Putamen (tissue), 1 donor: ENCODE data around the gene H19.

Experiments
- DNase-seq: peaks from one replicate; pipeline ENCODE4 v3.0.0-alpha.2; 2016; ENCODE audit warnings: low spot score

The H19 gene

GRCh38 chr11:1982873-1983600 lies 14.6 kb downstream of the H19 start:
- DNase-seq, result no peak

GRCh38 chr11:1979607-1980006 lies 18.0 kb downstream of the H19 start:
- DNase-seq, result no peak

DNA sequence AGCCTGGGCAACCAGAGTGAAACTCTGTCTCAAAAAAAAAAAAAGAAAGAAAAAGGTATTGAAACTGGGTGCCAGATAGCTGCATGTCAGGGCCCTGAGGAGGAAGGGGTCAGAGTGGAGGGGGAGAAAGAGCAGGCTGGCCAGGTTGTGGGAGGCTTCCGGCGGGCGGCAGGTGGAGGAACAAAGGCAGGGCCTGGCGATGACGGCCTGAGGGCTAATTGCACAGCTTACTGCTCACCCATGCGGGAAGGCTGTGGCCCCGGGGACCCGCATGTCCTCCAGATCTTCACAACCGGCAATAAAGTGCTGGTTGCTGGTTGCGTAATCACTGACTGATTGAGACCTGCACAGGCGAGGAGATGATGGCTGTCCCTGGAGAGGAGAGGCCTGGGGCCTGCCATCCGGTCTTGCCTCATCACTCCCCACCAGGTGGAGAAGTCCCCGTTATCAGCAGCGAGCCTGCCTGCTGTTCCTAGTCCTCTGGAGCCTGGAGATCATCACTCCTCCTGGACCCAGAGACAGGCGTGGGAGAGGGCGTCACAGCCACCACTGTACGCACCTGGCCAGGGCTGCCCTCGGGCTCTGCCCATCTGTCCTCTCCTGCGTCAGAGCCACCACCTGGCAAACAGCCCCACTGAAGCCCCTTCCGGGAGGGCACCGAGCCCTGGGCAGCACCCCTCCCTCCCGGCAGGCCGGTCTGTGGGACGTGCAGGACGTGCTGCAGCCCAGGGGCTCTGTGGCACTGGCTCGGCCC lies 18.7 kb downstream of the H19 start:
- DNase-seq, result no peak

DNA sequence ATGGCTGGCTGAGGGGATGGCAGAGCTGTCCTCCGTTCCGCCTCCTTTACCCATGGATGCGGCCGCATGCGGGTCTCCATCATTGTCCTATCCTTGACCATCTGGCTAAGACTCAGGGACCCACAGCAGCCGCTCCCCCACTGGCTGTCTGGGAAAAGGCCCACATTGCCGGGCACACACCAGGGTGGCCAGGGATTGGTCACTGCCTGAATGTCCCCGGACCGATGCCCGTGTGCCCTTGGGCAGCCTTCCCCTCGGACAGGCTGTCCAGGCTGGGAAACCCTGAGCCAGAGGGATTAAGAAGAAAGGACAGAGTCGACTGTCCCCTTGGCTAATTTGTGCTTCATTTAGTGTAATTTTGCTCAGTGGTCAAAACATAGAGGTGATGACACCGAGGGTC lies 22.5 kb downstream of the H19 start:
- no peak for DNase-seq

GRCh38 chr11:1970956-1971355 lies 26.7 kb downstream of the H19 start:
- no peak for DNase-seq

DNA sequence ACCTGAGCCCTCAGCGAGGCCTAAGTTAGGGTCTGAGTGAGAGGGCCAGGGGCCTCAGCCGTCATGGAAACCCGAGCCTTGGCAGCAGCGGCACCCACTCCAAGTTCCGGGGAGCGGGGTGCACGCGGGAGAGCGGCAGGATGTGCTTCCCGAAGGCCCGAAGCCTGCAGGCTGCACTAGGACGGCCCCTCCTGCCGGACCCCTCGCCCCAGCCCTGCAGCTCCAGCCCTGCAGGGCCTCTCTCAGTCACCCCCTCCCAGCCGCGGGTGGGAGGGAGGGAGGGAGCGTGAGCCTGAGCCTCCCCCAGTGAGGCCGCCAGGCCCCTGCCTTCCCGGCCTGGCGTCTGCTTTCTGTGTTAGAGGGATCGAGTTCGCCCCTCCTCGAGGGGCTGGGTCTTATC lies 27.9 kb downstream of the H19 start:
- DNase-seq, result no peak

DNA sequence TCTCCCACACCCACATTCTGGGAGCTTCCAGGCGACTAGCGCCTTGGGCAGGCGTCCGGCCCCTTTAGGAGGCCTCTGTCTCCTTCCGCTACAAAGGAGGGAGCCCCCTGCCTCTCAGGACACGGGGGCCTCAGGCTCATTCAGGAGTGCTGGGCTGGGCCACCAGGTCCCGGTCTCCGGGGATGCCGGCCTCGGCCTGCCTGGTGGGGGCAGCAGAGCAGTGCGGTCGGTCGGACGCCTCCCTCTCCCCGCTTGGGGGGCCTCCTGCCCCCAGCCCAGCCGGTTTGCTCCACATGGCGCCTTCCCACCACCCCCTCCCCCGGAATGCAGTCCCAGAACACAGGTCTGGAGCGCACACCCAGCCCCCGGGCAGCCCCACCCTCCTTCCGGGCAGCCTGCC lies 28.6 kb downstream of the H19 start:
- no peak for DNase-seq

GRCh38 chr11:1968454-1969002 lies 29.1 kb downstream of the H19 start:
- DNase-seq, result no peak

DNA sequence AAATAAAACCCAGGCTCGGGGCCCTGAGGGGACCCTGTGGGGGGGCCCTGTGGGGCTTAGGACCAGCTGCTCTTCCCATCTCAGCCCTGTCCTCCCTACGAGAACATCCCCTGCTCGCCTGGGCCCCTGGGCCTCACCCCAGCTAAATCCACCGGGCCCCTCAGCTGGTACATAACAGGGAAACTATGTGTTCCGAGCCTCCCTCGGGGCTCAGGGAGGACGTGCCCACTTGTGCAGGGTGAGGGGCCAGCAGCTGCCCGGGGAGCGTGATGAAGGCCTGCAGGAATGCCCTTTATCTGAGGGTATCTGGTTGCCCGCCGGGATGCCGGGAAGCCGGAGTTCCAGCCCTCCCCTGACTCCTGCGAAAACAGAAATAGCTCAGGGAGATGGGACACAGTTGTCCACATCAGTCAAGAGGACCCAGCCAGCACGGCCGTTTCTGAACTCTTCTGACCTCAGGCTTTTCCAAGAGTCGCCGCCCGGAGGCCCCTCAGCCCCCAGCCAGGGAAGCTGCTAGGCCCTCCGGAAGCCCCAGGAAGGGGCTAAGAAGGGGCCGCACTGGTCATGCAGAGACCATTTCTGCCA lies 29.9 kb downstream of the H19 start:
- DNase-seq, result no peak

- DNase-seq, result no peak
Observed at GRCh38 chr11:1966531-1966930, 31.1 kb downstream of the H19 start.

- DNase-seq, result no peak
Observed at GRCh38 chr11:1964955-1965354, 32.7 kb downstream of the H19 start.

DNA sequence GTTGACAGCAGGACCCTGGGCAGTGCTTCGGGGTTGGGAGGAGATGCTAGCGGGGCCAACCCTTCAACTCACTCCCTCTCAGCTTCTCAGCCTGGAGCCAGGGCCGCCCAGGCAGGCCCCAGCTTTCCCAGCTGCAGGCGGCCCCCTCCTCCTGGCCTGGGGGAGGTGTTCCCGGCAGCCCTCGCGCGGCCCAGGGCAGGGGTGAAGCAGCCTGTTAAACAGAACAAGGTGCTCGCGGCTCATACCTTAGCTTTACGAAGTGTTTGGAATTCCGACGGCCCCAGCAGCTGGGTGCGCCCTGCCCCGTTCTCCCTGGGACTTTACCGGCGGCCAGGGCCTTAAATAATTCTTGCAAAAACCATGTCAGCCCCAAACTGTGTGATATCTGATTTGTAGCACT lies 33.3 kb downstream of the H19 start:
- no peak for DNase-seq

DNA sequence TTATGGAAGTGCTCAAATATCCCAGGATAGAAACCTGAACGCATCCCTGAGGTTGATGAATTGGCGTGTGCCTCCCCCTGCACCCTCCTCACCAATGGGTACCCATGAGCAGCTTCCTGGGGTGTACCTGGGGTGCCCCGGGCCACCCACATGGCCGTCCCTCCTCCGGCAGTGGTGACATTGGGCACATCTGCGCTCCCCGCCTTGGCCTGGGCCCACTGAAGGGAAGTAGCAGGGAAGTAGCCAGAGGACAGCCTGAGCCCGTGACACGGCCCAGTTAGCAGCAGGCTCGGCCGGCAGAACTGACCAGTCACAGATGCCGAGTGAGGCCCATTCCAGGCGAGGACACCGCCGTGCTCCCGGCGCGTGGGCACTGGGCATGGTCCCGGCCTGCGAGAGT lies 33.8 kb downstream of the H19 start:
- DNase-seq, result no peak

DNA sequence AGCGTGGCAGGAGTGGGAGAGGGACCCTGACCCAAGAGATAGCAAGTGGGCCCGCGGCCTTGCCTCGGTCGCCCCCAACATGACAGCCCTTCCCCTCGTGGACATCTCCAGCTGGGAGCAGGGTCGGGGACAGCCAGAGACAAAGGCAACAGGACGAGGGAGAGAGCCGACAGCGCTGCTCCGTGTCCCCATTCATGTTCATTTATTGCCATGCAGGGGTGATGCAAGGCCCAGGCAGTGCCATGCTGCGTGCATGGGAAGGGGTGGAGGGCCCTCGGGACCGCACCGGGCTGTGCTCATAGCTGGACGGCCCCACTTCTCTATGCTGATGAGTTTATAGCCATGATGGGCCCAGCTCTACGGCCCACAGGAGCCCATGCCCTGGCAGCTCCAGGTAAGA lies 37.9 kb downstream of the H19 start:
- DNase-seq, result no peak

DNA sequence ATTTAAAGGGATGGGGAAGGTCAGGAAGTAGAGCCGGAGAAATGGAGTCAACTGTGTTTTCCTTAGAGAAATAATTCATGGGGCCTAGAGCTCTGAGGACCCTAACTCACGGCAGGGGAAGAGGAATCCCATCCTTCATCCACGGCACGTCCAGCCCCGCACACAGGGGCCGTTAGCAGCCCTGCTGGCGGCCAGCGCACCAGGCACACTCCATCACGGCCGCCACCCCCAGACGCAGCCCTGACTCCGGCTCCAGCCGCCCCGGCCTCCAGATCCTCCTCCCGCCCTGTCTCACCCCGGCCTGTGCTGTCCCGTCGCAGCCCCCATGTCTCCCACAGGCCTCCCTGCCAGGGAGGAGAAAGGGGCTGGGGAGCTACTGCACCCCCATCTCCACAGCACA lies 39.3 kb downstream of the H19 start:
- DNase-seq, result no peak

DNA sequence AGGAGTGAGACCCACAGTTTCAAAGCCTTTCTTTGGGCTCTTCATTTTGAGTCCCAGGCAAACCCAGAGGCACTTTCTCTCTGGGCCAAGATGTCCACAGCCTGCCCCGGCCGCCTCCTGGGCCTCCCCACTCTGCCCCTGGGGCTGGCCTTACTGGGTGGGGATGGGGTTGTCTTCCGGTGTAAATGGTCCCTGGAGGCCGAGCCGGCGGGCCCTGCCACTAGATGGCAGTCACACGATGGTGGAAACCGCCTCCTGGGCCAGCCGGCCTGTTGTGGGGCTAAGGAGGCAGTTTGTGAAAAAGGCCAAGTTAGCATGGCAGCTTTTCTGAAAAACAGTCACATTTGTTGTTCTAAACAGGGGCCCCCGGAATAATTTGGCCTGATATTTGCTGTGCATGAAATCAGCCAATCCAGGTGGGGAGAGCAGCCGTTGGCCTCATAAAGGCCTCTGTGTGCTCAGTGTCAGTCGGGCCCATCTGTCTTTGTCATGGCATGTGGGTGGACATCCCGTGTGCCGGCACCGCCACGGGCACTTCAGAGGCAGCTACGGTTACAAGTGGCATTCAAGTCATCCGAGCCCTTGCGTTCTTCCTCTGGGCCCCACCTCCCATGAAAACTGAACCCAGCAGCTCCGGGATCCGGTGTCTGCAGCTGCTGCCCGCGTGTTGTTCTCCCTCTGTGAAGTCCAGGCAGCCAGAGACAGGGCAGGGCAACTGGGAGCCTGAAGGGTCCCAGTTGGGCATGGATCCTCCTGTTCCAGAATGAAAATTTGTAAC lies 44.0 kb downstream of the H19 start:
- DNase-seq, result no peak

- DNase-seq, result no peak
Observed at GRCh38 chr11:1952806-1953482, 44.7 kb downstream of the H19 start.

GRCh38 chr11:1949922-1950321 lies 47.7 kb downstream of the H19 start:
- no peak for DNase-seq

- no peak for DNase-seq
Observed at GRCh38 chr11:1949302-1949701, 48.3 kb downstream of the H19 start.

DNA sequence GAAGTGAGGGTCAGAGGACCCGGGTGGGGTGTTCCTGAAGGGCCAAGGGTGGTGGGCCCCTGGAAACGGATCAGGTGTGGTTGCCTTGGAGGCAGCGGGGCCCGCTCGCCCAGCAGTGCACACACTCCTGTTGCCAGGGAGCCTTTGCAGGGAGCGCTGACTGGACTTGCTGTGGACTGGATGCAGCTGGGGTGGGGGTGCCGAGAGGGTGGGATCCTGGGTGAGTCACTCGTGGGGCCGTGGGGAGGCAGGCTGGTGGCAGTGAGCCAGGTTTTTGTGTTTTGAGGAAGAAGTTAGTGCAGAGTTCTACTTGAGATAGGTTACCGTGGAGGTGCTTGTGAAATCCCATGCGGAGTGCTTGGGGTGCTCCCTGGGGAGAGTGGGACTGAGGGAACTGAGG lies 49.3 kb downstream of the H19 start:
- no peak for DNase-seq

DNA sequence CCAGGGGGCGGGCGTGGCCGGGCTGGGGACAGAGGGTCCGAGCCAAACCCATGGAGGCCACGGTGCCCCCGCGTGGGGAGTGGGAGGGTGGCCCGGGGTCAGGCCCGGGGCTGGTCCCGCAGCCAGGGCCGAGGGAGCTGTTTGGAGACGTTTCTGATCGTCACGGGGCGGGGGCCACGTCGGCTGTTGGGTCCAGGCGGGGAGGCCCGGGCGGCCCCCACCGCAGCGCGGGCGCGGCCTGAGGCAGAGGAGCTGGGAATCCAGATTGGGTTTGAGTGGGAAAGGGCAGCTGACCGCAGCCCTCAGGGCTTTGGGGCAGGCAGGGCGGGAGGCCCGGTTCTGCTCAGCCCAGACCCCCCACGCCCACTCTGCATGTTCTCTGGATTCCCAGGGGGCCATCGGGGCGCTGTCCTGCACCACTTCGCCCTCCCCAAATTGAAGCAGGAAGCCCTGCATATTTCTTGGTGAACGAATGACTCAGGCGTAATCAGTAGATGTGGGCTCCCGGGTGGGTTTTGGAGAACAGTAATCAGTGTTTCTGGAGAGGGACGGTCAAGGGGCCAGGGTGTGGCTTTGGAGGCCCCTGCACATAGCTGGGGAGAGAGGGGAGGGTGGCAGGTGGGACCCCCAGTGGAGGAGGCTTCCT lies 49.9 kb downstream of the H19 start:
- DNase-seq, result no peak
